ENCODE data around the gene REV1.
"Not testable (repeated sequence)": the region's sequence is repeated elsewhere in the genome, so short reads cannot be mapped to it uniquely, and the experiment has no call there.

Gene REV1

GRCh38 chr2:99481941-99482340 lies 7.9 kb downstream of the REV1 start:
- Histone ChIP-seq H3K27ac (ENCODE audit: low read length) (peak overlapping the region; percentile 2), H3K9ac (ENCODE audit: low read depth, low read length) (no peak overlapping the region), H3K4me1 (ENCODE audit: insufficient read depth, low read length) (peaks cover 22% of the 10 kb centered on the region; the same call in 1 of the 2 replicates)

DNA sequence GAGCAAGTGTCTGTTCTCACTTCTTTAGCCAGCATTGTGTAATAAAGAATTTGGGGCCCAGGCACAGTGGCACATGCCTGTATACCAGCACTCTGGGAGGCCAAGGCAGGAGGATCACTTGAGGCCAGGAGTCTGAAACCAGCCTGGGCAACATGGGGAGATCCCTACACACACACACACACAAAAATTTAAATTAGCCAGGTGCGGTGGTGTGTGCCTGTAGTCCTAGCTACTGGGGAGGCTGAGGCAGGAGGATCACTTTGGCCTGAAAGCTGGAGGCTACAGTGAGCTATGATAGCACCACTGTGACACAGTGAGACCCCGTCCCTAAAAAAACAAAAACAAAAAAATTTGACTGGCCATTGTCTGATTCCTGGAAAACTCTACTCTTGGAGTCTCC lies 8.3 kb downstream of the REV1 start:
- H3K36me3 ChIP-seq (ENCODE audit: insufficient read depth, low read depth, low read length), result no peaks in the 10 kb centered on the region
- H3K4me1 ChIP-seq (ENCODE audit: insufficient read depth, low read length), result peaks cover 22% of the 10 kb centered on the region; the same call in 1 of the 2 replicates
- H3K4me3 ChIP-seq (ENCODE audit: low read length), result no peak overlapping the region
- no peak overlapping the region for H3K9ac ChIP-seq (ENCODE audit: low read depth, low read length)
- no peaks in the 10 kb centered on the region for H3K9me3 ChIP-seq (ENCODE audit: insufficient read depth, low read depth, low read length)
- peak overlapping the region; percentile 2 for H3K27ac ChIP-seq (ENCODE audit: low read length)
- H3K27me3 ChIP-seq (ENCODE audit: insufficient read depth, low read length), result no peaks in the 10 kb centered on the region

More at GRCh38 chr2:99481941-99482340, 7.9 kb downstream of the REV1 start:
- H3K27me3 ChIP-seq (ENCODE audit: insufficient read depth, low read length), result no peaks in the 10 kb centered on the region
- no peaks in the 10 kb centered on the region for H3K9me3 ChIP-seq (ENCODE audit: insufficient read depth, low read depth, low read length)
- no peaks in the 10 kb centered on the region for H3K36me3 ChIP-seq (ENCODE audit: insufficient read depth, low read depth, low read length)
- H3K4me3 ChIP-seq (ENCODE audit: low read length), result no peak overlapping the region

- H3K4me1 ChIP-seq (ENCODE audit: insufficient read depth, low read length), result peaks cover 19% of the 10 kb centered on the region; the same call in 1 of the 2 replicates
- H3K9me3 ChIP-seq (ENCODE audit: insufficient read depth, low read depth, low read length), result no peaks in the 10 kb centered on the region
- no peaks in the 10 kb centered on the region for H3K27me3 ChIP-seq (ENCODE audit: insufficient read depth, low read length)
- no peak overlapping the region for H3K4me3 ChIP-seq (ENCODE audit: low read length)
- H3K36me3 ChIP-seq (ENCODE audit: insufficient read depth, low read depth, low read length), result no peaks in the 10 kb centered on the region
- no peak overlapping the region for H3K27ac ChIP-seq (ENCODE audit: low read length)
- no peak overlapping the region for H3K9ac ChIP-seq (ENCODE audit: low read depth, low read length)
These were observed 9.4 kb downstream of the REV1 start for GRCh38 chr2:99480390-99480789.

- Histone ChIP-seq H3K9me3 (ENCODE audit: insufficient read depth, low read depth, low read length) (no peaks in the 10 kb centered on the region), H3K27ac (ENCODE audit: low read length) (no peak overlapping the region), H3K9ac (ENCODE audit: low read depth, low read length) (no peak overlapping the region), H3K4me1 (ENCODE audit: insufficient read depth, low read length) (peaks cover 20% of the 10 kb centered on the region), H3K4me3 (ENCODE audit: low read length) (no peak overlapping the region), H3K27me3 (ENCODE audit: insufficient read depth, low read length) (no peaks in the 10 kb centered on the region), H3K36me3 (ENCODE audit: insufficient read depth, low read depth, low read length) (no peaks in the 10 kb centered on the region)
These were observed 11.2 kb downstream of the REV1 start for GRCh38 chr2:99478632-99479031.

GRCh38 chr2:99477054-99477453 lies 12.8 kb downstream of the REV1 start:
- Histone ChIP-seq H3K27ac (ENCODE audit: low read length) (no peak overlapping the region), H3K9ac (ENCODE audit: low read depth, low read length) (no peak overlapping the region), H3K27me3 (ENCODE audit: insufficient read depth, low read length) (no peaks in the 10 kb centered on the region), H3K4me1 (ENCODE audit: insufficient read depth, low read length) (peaks cover 22% of the 10 kb centered on the region), H3K36me3 (ENCODE audit: insufficient read depth, low read depth, low read length) (no peaks in the 10 kb centered on the region), H3K9me3 (ENCODE audit: insufficient read depth, low read depth, low read length) (no peaks in the 10 kb centered on the region), H3K4me3 (ENCODE audit: low read length) (no peak overlapping the region)

GRCh38 chr2:99476629-99477028 lies 13.2 kb downstream of the REV1 start:
- Histone ChIP-seq H3K36me3 (ENCODE audit: insufficient read depth, low read depth, low read length) (no peaks in the 10 kb centered on the region), H3K27me3 (ENCODE audit: insufficient read depth, low read length) (no peaks in the 10 kb centered on the region), H3K27ac (ENCODE audit: low read length) (no peak overlapping the region), H3K9me3 (ENCODE audit: insufficient read depth, low read depth, low read length) (no peaks in the 10 kb centered on the region), H3K4me3 (ENCODE audit: low read length) (no peak overlapping the region), H3K9ac (ENCODE audit: low read depth, low read length) (no peak overlapping the region), H3K4me1 (ENCODE audit: insufficient read depth, low read length) (peaks cover 24% of the 10 kb centered on the region)

GRCh38 chr2:99475095-99475494 lies 14.7 kb downstream of the REV1 start:
- Histone ChIP-seq H3K4me1 (ENCODE audit: insufficient read depth, low read length) (peaks cover 25% of the 10 kb centered on the region), H3K9ac (ENCODE audit: low read depth, low read length) (peak overlapping the region; percentile 7; the same call in 1 of the 2 replicates)
- H3K27ac ChIP-seq (ENCODE audit: low read length); H3K27me3 ChIP-seq (ENCODE audit: insufficient read depth, low read length); H3K36me3 ChIP-seq (ENCODE audit: insufficient read depth, low read depth, low read length); H3K4me3 ChIP-seq (ENCODE audit: low read length); H3K9me3 ChIP-seq (ENCODE audit: insufficient read depth, low read depth, low read length): not testable (repeated sequence)

DNA sequence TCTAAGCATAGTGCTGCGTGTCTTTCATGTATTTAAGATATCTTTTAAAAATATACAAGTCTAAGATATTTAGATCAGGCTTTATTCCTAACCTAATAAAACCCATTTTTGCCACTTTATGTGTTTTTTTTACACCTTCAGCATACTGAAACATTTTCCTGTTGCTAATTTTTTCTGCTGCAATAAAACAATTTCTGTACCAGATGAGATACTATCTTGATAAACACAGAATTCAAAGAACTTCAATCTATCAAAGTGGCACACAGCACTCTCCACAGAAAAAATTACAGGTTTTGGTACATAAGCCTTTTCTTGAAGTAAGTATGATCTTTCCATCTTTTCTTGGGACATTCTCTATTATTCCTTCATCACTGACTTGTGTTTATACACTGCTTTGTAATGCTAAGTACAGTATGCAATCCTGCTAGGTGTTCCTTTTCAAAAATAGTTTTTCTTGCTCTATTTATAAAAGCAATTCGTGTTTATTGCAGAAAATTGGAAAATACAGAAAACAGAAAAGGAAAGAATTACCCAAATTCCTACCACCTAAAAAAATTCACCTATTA lies 16.2 kb downstream of the REV1 start:
- Histone ChIP-seq H3K27ac (ENCODE audit: low read length) (no peak overlapping the region), H3K27me3 (ENCODE audit: insufficient read depth, low read length) (no peaks in the 10 kb centered on the region), H3K4me3 (ENCODE audit: low read length) (no peak overlapping the region), H3K9me3 (ENCODE audit: insufficient read depth, low read depth, low read length) (peaks cover 8% of the 10 kb centered on the region; the same call in 1 of the 2 replicates), H3K36me3 (ENCODE audit: insufficient read depth, low read depth, low read length) (peaks cover 6% of the 10 kb centered on the region; the same call in 1 of the 2 replicates), H3K9ac (ENCODE audit: low read depth, low read length) (no peak overlapping the region), H3K4me1 (ENCODE audit: insufficient read depth, low read length) (peaks cover 25% of the 10 kb centered on the region)

DNA sequence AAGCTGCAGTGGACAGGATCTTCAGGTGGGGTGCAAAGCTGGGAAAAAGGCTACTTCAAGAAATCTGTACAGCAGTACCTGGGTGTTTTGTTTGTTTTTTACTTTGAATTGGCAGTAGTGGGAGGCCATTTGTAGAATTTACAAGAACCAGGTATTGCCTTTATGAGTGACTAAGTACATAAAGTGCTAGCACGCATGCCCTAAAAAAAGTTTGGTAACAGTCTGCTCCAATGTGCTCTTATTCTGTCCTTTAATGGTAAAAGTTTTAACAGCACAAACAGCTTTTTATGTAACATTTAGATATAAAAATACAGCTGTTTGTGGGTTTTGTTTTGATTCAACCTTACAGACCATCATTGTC lies 17.2 kb downstream of the REV1 start:
- H3K27ac ChIP-seq (ENCODE audit: low read length), result no peak overlapping the region
- H3K36me3 ChIP-seq (ENCODE audit: insufficient read depth, low read depth, low read length), result peaks cover 6% of the 10 kb centered on the region; the same call in 1 of the 2 replicates
- H3K9ac ChIP-seq (ENCODE audit: low read depth, low read length), result no peak overlapping the region
- no peak overlapping the region for H3K4me3 ChIP-seq (ENCODE audit: low read length)
- peaks cover 8% of the 10 kb centered on the region; the same call in 1 of the 2 replicates for H3K9me3 ChIP-seq (ENCODE audit: insufficient read depth, low read depth, low read length)
- no peaks in the 10 kb centered on the region for H3K27me3 ChIP-seq (ENCODE audit: insufficient read depth, low read length)
- peaks cover 25% of the 10 kb centered on the region for H3K4me1 ChIP-seq (ENCODE audit: insufficient read depth, low read length)

- Histone ChIP-seq H3K4me1 (ENCODE audit: insufficient read depth, low read length) (peaks cover 25% of the 10 kb centered on the region), H3K27me3 (ENCODE audit: insufficient read depth, low read length) (no peaks in the 10 kb centered on the region), H3K27ac (ENCODE audit: low read length) (no peak overlapping the region), H3K9me3 (ENCODE audit: insufficient read depth, low read depth, low read length) (peaks cover 8% of the 10 kb centered on the region; the same call in 1 of the 2 replicates), H3K9ac (ENCODE audit: low read depth, low read length) (no peak overlapping the region), H3K4me3 (ENCODE audit: low read length) (no peak overlapping the region), H3K36me3 (ENCODE audit: insufficient read depth, low read depth, low read length) (peaks cover 6% of the 10 kb centered on the region; the same call in 1 of the 2 replicates)
These were observed 17.9 kb downstream of the REV1 start for GRCh38 chr2:99471654-99472599.

GRCh38 chr2:99470957-99471356 lies 18.9 kb downstream of the REV1 start:
- H3K4me3 ChIP-seq (ENCODE audit: low read length), result no peak overlapping the region
- no peak overlapping the region for H3K9ac ChIP-seq (ENCODE audit: low read depth, low read length)
- no peaks in the 10 kb centered on the region for H3K27me3 ChIP-seq (ENCODE audit: insufficient read depth, low read length)
- H3K27ac ChIP-seq (ENCODE audit: low read length), result no peak overlapping the region
- H3K4me1 ChIP-seq (ENCODE audit: insufficient read depth, low read length), result peaks cover 25% of the 10 kb centered on the region
- peaks cover 8% of the 10 kb centered on the region; the same call in 1 of the 2 replicates for H3K9me3 ChIP-seq (ENCODE audit: insufficient read depth, low read depth, low read length)
- peaks cover 6% of the 10 kb centered on the region; the same call in 1 of the 2 replicates for H3K36me3 ChIP-seq (ENCODE audit: insufficient read depth, low read depth, low read length)

- H3K27ac ChIP-seq (ENCODE audit: low read length); H3K9ac ChIP-seq (ENCODE audit: low read depth, low read length); H3K36me3 ChIP-seq (ENCODE audit: insufficient read depth, low read depth, low read length); H3K4me3 ChIP-seq (ENCODE audit: low read length); H3K27me3 ChIP-seq (ENCODE audit: insufficient read depth, low read length); H3K9me3 ChIP-seq (ENCODE audit: insufficient read depth, low read depth, low read length): not testable (repeated sequence)
- H3K4me1 ChIP-seq (ENCODE audit: insufficient read depth, low read length), result peaks cover 24% of the 10 kb centered on the region
These were observed 19.4 kb downstream of the REV1 start for GRCh38 chr2:99470459-99470858.
